Spleen (tissue), 11 donors: ENCODE results near the gene RPL35. TPM values are rescaled to one million over a fixed set of nuclear protein-coding genes. Genes with fewer than 3 reads are reported as not detected.

Experiments used
- DNase-seq: peaks from one replicate; pipeline ENCODE4 v3.0.0-alpha.2; 2020
- H3K27ac ChIP-seq, 8 donors: fragments of 200-600 bp; sonication (generic) in 7 of 8; 1 replicate in 4 of 8; 2 replicates in 4 of 8; pipeline versions ENCODE4 v1.5.0 to v1.8.0; 2016 to 2021; ENCODE audit warnings: inconsistent platforms in 4 of 8, mild to moderate bottlenecking in 4 of 8, moderate library complexity in 1 of 8
- H3K27me3 ChIP-seq, 7 donors: fragments of 200-600 bp; sonication (generic) in 6 of 7; replicated peaks in 1 of 7; 1 replicate in 4 of 7; 2 replicates in 3 of 7; pipeline versions ENCODE4 v1.5.0 to v1.8.0; 2016 to 2021; ENCODE audit warnings: inconsistent platforms in 3 of 7, mild to moderate bottlenecking in 1 of 7
- H3K36me3 ChIP-seq, 6 donors: fragments of 200-600 bp; sonication (generic) in 5 of 6; 1 replicate in 4 of 6; 2 replicates in 2 of 6; pipeline versions ENCODE4 v1.5.0 to v1.8.0; 2016 to 2021; ENCODE audit warnings: inconsistent platforms in 2 of 6
- H3K4me1 ChIP-seq, 6 donors: fragments of 200-600 bp; sonication (generic) in 5 of 6; 1 replicate in 3 of 6; 2 replicates in 3 of 6; pipeline versions ENCODE4 v1.5.0 to v1.8.0; 2016 to 2021; ENCODE audit warnings: inconsistent platforms in 3 of 6
- H3K4me3 ChIP-seq, 8 donors: fragments of 200-600 bp; sonication (generic) in 7 of 8; 1 replicate in 4 of 8; 2 replicates in 4 of 8; pipeline versions ENCODE4 v1.5.0 to v1.8.0; 2016 to 2021; ENCODE audit warnings: inconsistent platforms in 4 of 8, mild to moderate bottlenecking in 4 of 8, moderate library complexity in 2 of 8
- H3K9me3 ChIP-seq, 8 donors: fragments of 200-600 bp; sonication (generic) in 7 of 8; 1 replicate in 4 of 8; 2 replicates in 4 of 8; pipeline versions ENCODE4 v1.5.0 to v1.8.0; 2016 to 2021; ENCODE audit warnings: inconsistent platforms in 4 of 8
- POLR2A ChIP-seq, 3 donors: fragments of 450-650 bp; IDR thresholded peaks; one replicate each; pipeline ENCODE4 v1.5.1; 2017; ENCODE audit warnings: antibody characterized with exemption in 3 of 3, mild to moderate bottlenecking in 1 of 3
- POLR2AphosphoS5 ChIP-seq, 3 donors: sonication (generic); formaldehyde crosslinking; IDR thresholded peaks; one replicate each; pipeline ENCODE4 v1.5.1; 2017; ENCODE audit warnings: antibody characterized with exemption in 3 of 3
- WGBS, 5 donors: extraction: QIAGEN DNeasy Blood & Tissue Kit in 3 of 5; methylation state at CpG; one replicate each; pipeline versions ENCODE4 v1.1.5 to v1.1.7; 2013 to 2018; 5-methylcytosine and 5-hydroxymethylcytosine counted together
- intact Hi-C: fragments of 100-400 bp; cut with DNase I; formaldehyde crosslinking; loops from one replicate; pipeline ENCODE4 v1.15.0; 2023; ENCODE audit warnings: low total_unique reads
- polyA plus RNA-seq, 3 donors: library from polyadenylated mRNA; stranded (reverse); fragments of 200-250 nt; gene quantifications; one replicate each; pipeline ENCODE4 v1.2.1, GENCODE V29; 2013
- total RNA-seq, 7 donors: library from RNA; depleted of rRNA in 3 of 7; stranded (reverse); fragments of >200 nt in 3 of 7; fragmentation: NEBNext Ultra II Directional in 4 of 7; extraction: Animal tissue kit (Norgen Biotek cat#: 25700) in 4 of 7; gene quantifications; one replicate each; pipeline versions ENCODE4 v1.1.0 to v1.2.1, GENCODE V29; 2016 to 2021
- TF ChIP-seq, protein P1 (sequence below), 11 experiments: fragments of 200-600 bp in 7 of 11; fragments of 450-650 bp in 4 of 11; sonication (generic) in 4 of 11; IDR thresholded peaks in 8 of 11; conservative IDR thresholded peaks in 3 of 11; 1 replicate in 7 of 11; 2 replicates in 4 of 11; pipeline versions ENCODE4 v1.4.0 to v1.8.0; 2016 to 2021; ENCODE audit warnings: antibody characterized with exemption in 11 of 11, inconsistent platforms in 4 of 11, mild to moderate bottlenecking in 1 of 11
- donor health status: healthy with polysubstance abuse.
- donor health status: DM: no; HTN: no; CAD: no; lungs with moderate emphysema.
- donor health status: DM: no; HTN: no; CAD: no.
- donor health status: Bipolar disorder and iron deficiency.
- donor health status: healthy.
- donor health status: DM: no; HTN: no; CAD: no.
- donor health status: DM: yes; HTN: yes; CAD: no.

Gene RPL35
- total and polyA plus RNA-seq, 10 donors: 873 to 8,208 (median 1,050) TPM

DNA sequence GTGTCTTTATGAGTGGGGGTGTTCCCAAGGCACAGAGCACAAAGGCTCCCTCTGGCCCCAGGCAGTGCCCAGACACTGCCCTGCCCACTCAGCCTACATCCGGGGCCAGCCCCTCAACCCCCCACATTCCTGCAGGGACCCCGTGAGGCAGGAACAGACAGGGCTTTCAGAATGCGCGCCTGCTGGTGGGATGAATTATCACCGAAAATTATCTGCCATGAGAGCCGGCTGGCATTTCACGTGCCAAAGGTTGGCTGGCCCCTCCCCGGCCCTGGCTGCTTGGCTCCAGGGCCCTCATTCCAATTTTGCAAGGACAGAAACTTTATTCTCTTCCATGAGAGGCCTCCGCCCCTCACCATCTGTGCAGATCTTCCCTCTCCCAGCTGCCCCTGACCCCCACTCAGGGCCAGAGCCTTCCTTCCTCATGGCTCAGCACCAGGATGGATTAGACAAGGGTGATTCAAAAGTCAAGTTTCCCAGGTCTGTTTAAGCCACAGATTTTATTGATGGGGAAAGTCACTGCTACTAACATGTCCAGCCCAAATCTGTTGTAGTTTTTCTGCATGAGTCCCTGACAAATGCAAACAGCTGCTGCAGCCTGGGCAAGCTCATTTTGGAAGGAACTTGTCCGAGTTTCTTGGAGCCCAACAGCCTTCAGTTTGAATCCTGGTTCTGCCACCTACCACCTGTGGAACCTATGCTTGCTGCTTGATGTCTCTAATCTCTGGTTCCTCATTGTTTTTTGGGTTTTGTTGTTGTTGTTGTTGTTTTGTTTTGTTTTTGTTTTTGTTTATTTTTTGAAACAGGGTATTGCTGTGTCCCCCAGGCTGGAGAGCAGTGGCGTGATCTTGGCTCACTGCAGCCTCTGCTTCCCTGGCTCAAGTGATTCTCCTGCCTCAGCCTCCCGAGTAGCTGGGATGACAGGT lies 40.8 kb downstream of the RPL35 start:
- intact Hi-C loops: no loop called here
- H3K27me3 ChIP-seq: no peaks in the 10 kb centered on the region
- WGBS, 5 donors: 74 to 80% (median 75%) methylated on average over 12 of the region's 12 CpGs
- H3K4me1 ChIP-seq: peaks cover 0 to 39% (median 20%) of the 10 kb centered on the region in 6 donors
- H3K9me3 ChIP-seq: no peaks in the 10 kb centered on the region
- H3K36me3 ChIP-seq: no peaks in the 10 kb centered on the region
- DNase-seq: no peak
- no peak overlapping the region for H3K4me3 ChIP-seq
- TF ChIP-seq, protein P1, sequence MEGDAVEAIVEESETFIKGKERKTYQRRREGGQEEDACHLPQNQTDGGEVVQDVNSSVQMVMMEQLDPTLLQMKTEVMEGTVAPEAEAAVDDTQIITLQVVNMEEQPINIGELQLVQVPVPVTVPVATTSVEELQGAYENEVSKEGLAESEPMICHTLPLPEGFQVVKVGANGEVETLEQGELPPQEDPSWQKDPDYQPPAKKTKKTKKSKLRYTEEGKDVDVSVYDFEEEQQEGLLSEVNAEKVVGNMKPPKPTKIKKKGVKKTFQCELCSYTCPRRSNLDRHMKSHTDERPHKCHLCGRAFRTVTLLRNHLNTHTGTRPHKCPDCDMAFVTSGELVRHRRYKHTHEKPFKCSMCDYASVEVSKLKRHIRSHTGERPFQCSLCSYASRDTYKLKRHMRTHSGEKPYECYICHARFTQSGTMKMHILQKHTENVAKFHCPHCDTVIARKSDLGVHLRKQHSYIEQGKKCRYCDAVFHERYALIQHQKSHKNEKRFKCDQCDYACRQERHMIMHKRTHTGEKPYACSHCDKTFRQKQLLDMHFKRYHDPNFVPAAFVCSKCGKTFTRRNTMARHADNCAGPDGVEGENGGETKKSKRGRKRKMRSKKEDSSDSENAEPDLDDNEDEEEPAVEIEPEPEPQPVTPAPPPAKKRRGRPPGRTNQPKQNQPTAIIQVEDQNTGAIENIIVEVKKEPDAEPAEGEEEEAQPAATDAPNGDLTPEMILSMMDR (IDR thresholded peaks at IDR 0.05 in 8 of 11, conservative IDR thresholded peaks at IDR 0.05 in 3 of 11): peak in 4 of 11 experiments; percentile 18 to 48 (median 27)
- TF ChIP-seq POLR2A (IDR thresholded peaks at IDR 0.05) (no peak), POLR2AphosphoS5 (IDR thresholded peaks at IDR 0.05) (peak; percentile 43 to 77 (median 68))
- H3K27ac ChIP-seq: peak overlapping the region in 7 of 8 donors; percentile 32 to 83 (median 77)

DNA sequence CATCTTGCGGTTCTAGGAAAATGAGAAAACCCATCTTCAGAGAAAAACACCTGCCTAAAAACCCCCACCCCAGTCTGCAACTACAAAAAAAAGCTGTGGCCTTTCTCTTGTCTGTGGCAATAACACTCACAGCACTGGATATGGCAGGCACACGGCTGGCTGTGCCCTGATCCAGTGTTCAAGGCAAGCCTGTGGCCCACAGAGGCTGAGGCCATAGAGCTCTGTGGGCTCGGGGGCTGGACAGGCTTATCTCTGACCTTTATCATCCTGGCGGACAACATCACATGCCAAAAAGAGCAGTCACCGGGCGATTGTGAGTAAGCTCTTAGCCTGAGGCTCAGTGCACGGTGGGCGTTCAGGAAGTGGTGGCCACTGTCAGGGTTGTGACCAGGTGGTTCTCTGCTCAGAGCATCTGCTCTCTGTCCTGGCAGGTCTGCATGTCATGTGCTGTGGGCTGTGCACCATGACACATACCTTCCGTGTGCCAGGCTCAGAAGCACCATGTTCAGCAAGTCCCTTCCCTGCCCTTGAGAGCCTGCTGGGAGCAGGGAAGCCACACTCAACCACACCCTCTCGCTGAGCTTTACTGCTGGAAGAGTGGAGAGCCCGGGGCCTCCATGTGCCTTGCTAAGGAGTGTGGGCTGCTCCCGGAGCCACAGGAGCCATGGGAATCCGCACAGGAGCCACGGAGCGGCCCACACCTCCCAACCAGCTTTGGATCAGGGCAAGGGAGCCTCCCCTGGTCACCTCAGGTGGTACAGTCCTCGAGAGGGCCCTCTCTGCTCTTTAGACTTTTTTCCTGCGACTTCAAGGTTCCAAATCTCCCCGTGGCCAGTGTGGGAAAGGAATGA lies 43.1 kb downstream of the RPL35 start:
- peak; percentile 83 for DNase-seq
- no peak for TF ChIP-seq POLR2A (IDR thresholded peaks at IDR 0.05)
- peak; percentile 53 to 78 (median 63) for TF ChIP-seq POLR2AphosphoS5 (IDR thresholded peaks at IDR 0.05)
- Histone ChIP-seq H3K27ac (peak overlapping the region in 6 of 8 donors; percentile 67 to 86 (median 79)), H3K4me3 (no peak overlapping the region), H3K4me1 (peaks cover 0 to 39% (median 20%) of the 10 kb centered on the region in 6 donors), H3K9me3 (no peaks in the 10 kb centered on the region), H3K27me3 (no peaks in the 10 kb centered on the region), H3K36me3 (no peaks in the 10 kb centered on the region)
- intact Hi-C loops: no loop called here
- WGBS, 5 donors: 54 to 60% (median 56%) methylated on average over 14 to 18 of the region's 18 CpGs

DNA sequence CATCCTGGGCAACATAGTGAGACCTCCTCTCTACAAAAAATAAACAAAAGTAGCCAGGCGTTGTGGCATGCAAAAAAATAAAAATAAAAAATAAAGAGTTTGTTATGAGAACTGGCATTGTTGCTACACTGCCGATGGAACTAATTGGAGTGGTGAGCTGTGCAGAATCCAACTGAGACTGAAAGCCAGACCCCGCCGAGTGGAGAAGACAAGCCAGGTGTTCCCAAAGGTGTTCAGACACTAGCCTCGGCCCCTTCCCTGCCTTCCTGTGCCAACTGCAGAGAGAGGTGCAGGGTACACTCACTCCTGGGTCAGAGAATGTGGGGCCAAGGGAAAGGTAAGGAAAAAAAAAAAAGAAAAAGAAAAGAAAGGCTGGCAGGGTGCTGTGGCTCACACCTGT lies 46.2 kb downstream of the RPL35 start:
- peaks cover 0 to 36% (median 17%) of the 10 kb centered on the region in 6 donors for H3K4me1 ChIP-seq
- WGBS, 5 donors: 87 to 96% (median 92%) methylated on average over 5 of the region's 5 CpGs
- H3K36me3 ChIP-seq: peaks cover 0 to 14% (median 0%) of the 10 kb centered on the region in 6 donors
- H3K9me3 ChIP-seq: no peaks in the 10 kb centered on the region
- H3K27me3 ChIP-seq: no peaks in the 10 kb centered on the region
- intact Hi-C loops: no loop called here
- H3K4me3 ChIP-seq: no peak overlapping the region
- no peak for DNase-seq
- TF ChIP-seq, protein P1 (IDR thresholded peaks at IDR 0.05 in 8 of 11, conservative IDR thresholded peaks at IDR 0.05 in 3 of 11): no peak
- TF ChIP-seq POLR2A (IDR thresholded peaks at IDR 0.05): no peak
- no peak for TF ChIP-seq POLR2AphosphoS5 (IDR thresholded peaks at IDR 0.05)
- no peak overlapping the region for H3K27ac ChIP-seq

DNA sequence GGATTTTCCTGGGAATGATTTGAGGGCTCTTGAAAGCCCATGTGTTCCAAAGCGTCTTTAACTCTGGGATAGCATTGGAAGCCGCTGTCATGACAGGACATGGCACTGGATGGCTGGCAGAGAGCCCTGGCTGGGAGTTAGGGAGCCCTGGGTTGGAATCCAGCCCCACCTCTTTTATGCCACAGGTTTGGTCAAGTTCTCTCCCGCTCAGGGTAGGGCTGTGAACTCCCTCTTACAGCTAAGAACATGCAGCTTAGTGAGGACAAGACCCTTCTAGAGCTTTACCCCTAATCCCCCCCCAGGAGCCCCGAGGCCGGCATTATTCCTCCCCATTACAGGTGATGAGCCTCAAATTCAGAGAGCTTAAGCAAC lies 47.6 kb downstream of the RPL35 start:
- Histone ChIP-seq H3K36me3 (peaks cover 0 to 26% (median 0%) of the 10 kb centered on the region in 6 donors), H3K4me1 (peaks cover 0 to 36% (median 8%) of the 10 kb centered on the region in 6 donors), H3K27ac (no peak overlapping the region), H3K9me3 (no peaks in the 10 kb centered on the region), H3K4me3 (no peak overlapping the region), H3K27me3 (no peaks in the 10 kb centered on the region)
- intact Hi-C loops: no loop called here
- 73 to 88% (median 87%) methylated on average over 5 of the region's 5 CpGs for WGBS, 5 donors
- TF ChIP-seq, protein P1 (IDR thresholded peaks at IDR 0.05 in 8 of 11, conservative IDR thresholded peaks at IDR 0.05 in 3 of 11): no peak
- TF ChIP-seq POLR2AphosphoS5 (IDR thresholded peaks at IDR 0.05) (no peak), POLR2A (IDR thresholded peaks at IDR 0.05) (no peak)
- DNase-seq: no peak
